MCF 10A (cell line): Measurements from ENCODE around the gene ABO. TPM values are rescaled to one million over a fixed set of nuclear protein-coding genes. Genes with fewer than 3 reads are reported as not detected.
"Not testable (repeated sequence)": the region's sequence is repeated elsewhere in the genome, so short reads cannot be mapped to it uniquely, and the experiment has no call there.

Source experiments
- BruUV-seq: library from RNA; stranded (reverse); fragments of 400-500 nt; replicated peaks from 2 replicates; lab custom pipeline; 2021; lab: Mats Ljungman, UMichigan
- CTCF ChIA-PET: fragments of 300-600 bp; sonication (Branson Sonifier 250); formaldehyde crosslinking; extraction: SDS; loops from one replicate; lab custom pipeline; 2021; ENCODE audit warnings: antibody characterized with exemption, inconsistent platforms; lab: Yijun Ruan, JAX
- POLR2A ChIA-PET: fragments of 300-600, 350-650 bp; sonication (Branson Sonifier 250); formaldehyde crosslinking; extraction: SDS; loops from one replicate; lab custom pipeline; 2020; ENCODE audit warnings: antibody characterized with exemption, inconsistent platforms; lab: Yijun Ruan, JAX
- DNase-seq: peaks from one replicate; pipeline ENCODE4 v3.0.0-alpha.2; 2018; ENCODE audit not compliant: unreplicated experiment
- H3K27ac Mint-ChIP-seq: one replicate; pipeline ENCODE4 v1.8.0; 2022; ENCODE audit warnings: mild to moderate bottlenecking, low read depth, mixed read lengths; ENCODE audit not compliant: unreplicated experiment
- H3K27me3 Mint-ChIP-seq: one replicate; pipeline ENCODE4 v1.8.0; 2022; ENCODE audit warnings: mixed read lengths; ENCODE audit not compliant: insufficient read depth, unreplicated experiment
- H3K36me3 Mint-ChIP-seq: one replicate; pipeline ENCODE4 v1.8.0; 2022; ENCODE audit warnings: mild to moderate bottlenecking, moderate library complexity, mixed read lengths; ENCODE audit not compliant: insufficient read depth, unreplicated experiment
- H3K4me1 Mint-ChIP-seq: one replicate; pipeline ENCODE4 v1.8.0; 2022; ENCODE audit warnings: mixed read lengths; ENCODE audit not compliant: insufficient read depth, unreplicated experiment
- H3K4me3 Mint-ChIP-seq: one replicate; pipeline ENCODE4 v1.8.0; 2022; ENCODE audit warnings: mild to moderate bottlenecking, moderate library complexity, mixed read lengths; ENCODE audit not compliant: unreplicated experiment
- H3K9me3 Mint-ChIP-seq: one replicate; pipeline ENCODE4 v1.8.0; 2022; ENCODE audit warnings: mixed read lengths; ENCODE audit not compliant: unreplicated experiment
- intact Hi-C: fragments of 100-400 bp; cut with micrococcal nuclease; formaldehyde crosslinking; loops from 2 replicates; pipeline ENCODE4 v1.14.1; 2022
- total RNA-seq: library from RNA; stranded (reverse); gene quantifications from 2 replicates; pipeline ENCODE4 v1.2.3, GENCODE V29; 2022
- TF ChIP-seq, protein P1 (sequence below): fragments of 200-600 bp; IDR thresholded peaks from one replicate; pipeline ENCODE4 v1.8.0; 2022; ENCODE audit warnings: antibody characterized with exemption, mild to moderate bottlenecking; ENCODE audit not compliant: unreplicated experiment

ABO gene
- total RNA-seq, 1 experiment from 2014 or later: not detected

DNA sequence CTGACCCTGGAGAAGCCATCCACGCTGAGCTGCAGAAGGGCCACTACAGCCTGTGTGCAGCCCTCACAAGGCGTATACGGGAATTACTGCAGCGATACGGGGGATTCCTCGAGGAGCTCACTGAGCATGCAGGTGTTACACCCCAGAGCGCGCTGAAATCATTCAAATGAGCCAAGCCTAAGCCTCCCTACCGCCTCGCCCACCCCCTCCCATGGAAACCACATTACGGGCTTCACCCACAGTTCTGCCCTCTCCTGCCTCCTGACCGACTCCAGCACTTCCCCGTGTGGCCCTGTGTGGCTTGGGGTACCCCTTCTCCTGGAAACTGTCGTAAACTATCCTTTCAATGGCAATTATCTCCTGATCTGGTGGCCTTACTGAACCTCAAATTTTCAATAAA lies 47.7 kb upstream of the ABO start:
- CTCF ChIA-PET: no interaction called here
- no peak for DNase-seq
- Mint-ChIP-seq H3K36me3 (no peaks in the 10 kb centered on the region), H3K4me1 (no peaks in the 10 kb centered on the region), H3K9me3 (no peaks in the 10 kb centered on the region), H3K4me3 (no peak overlapping the region), H3K27me3 (peaks cover 41% of the 10 kb centered on the region), H3K27ac (no peak overlapping the region)
- BruUV-seq: no TSS peak
- intact Hi-C loops: no loop called here
- POLR2A ChIA-PET: no interaction called here
- TF ChIP-seq, protein P1, sequence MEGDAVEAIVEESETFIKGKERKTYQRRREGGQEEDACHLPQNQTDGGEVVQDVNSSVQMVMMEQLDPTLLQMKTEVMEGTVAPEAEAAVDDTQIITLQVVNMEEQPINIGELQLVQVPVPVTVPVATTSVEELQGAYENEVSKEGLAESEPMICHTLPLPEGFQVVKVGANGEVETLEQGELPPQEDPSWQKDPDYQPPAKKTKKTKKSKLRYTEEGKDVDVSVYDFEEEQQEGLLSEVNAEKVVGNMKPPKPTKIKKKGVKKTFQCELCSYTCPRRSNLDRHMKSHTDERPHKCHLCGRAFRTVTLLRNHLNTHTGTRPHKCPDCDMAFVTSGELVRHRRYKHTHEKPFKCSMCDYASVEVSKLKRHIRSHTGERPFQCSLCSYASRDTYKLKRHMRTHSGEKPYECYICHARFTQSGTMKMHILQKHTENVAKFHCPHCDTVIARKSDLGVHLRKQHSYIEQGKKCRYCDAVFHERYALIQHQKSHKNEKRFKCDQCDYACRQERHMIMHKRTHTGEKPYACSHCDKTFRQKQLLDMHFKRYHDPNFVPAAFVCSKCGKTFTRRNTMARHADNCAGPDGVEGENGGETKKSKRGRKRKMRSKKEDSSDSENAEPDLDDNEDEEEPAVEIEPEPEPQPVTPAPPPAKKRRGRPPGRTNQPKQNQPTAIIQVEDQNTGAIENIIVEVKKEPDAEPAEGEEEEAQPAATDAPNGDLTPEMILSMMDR: no peak

GRCh38 chr9:133321411-133321935 lies 46.5 kb upstream of the ABO start:
- Mint-ChIP-seq H3K36me3 (no peaks in the 10 kb centered on the region), H3K27ac (no peak overlapping the region), H3K4me3 (no peak overlapping the region), H3K9me3 (no peaks in the 10 kb centered on the region), H3K4me1 (no peaks in the 10 kb centered on the region), H3K27me3 (peaks cover 51% of the 10 kb centered on the region)
- BruUV-seq: no TSS peak
- DNase-seq: no peak
- intact Hi-C loops: no loop called here
- CTCF ChIA-PET: no interaction called here
- TF ChIP-seq, protein P1: no peak
- POLR2A ChIA-PET: no interaction called here

GRCh38 chr9:133320421-133320881 lies 45.5 kb upstream of the ABO start:
- Mint-ChIP-seq H3K4me3 (no peak overlapping the region), H3K9me3 (no peaks in the 10 kb centered on the region), H3K36me3 (no peaks in the 10 kb centered on the region), H3K27me3 (peaks cover 61% of the 10 kb centered on the region), H3K27ac (no peak overlapping the region), H3K4me1 (no peaks in the 10 kb centered on the region)
- ChIA-PET POLR2A (no interaction called here), CTCF (interaction anchor here (1.1 kb wide), 1 partner anchor 9 kb away, joined by 3 read pairs; no protein-coding TSS in a partner anchor)
- intact Hi-C loops: no loop called here
- TF ChIP-seq, protein P1: no peak
- no TSS peak for BruUV-seq
- DNase-seq: no peak

- H3K27ac Mint-ChIP-seq, POLR2A ChIA-PET, H3K36me3 Mint-ChIP-seq, BruUV-seq, CTCF ChIA-PET, H3K4me1 Mint-ChIP-seq, H3K4me3 Mint-ChIP-seq, intact Hi-C loops, H3K9me3 Mint-ChIP-seq, DNase-seq: not testable (repeated sequence)
- H3K27me3 Mint-ChIP-seq: peaks cover 41% of the 10 kb centered on the region
These were observed 42.5 kb upstream of the ABO start for GRCh38 chr9:133317551-133317950.
